Measurements from ENCODE around the gene BTD.

Gene BTD, protein sequence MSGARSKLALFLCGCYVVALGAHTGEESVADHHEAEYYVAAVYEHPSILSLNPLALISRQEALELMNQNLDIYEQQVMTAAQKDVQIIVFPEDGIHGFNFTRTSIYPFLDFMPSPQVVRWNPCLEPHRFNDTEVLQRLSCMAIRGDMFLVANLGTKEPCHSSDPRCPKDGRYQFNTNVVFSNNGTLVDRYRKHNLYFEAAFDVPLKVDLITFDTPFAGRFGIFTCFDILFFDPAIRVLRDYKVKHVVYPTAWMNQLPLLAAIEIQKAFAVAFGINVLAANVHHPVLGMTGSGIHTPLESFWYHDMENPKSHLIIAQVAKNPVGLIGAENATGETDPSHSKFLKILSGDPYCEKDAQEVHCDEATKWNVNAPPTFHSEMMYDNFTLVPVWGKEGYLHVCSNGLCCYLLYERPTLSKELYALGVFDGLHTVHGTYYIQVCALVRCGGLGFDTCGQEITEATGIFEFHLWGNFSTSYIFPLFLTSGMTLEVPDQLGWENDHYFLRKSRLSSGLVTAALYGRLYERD

DNA sequence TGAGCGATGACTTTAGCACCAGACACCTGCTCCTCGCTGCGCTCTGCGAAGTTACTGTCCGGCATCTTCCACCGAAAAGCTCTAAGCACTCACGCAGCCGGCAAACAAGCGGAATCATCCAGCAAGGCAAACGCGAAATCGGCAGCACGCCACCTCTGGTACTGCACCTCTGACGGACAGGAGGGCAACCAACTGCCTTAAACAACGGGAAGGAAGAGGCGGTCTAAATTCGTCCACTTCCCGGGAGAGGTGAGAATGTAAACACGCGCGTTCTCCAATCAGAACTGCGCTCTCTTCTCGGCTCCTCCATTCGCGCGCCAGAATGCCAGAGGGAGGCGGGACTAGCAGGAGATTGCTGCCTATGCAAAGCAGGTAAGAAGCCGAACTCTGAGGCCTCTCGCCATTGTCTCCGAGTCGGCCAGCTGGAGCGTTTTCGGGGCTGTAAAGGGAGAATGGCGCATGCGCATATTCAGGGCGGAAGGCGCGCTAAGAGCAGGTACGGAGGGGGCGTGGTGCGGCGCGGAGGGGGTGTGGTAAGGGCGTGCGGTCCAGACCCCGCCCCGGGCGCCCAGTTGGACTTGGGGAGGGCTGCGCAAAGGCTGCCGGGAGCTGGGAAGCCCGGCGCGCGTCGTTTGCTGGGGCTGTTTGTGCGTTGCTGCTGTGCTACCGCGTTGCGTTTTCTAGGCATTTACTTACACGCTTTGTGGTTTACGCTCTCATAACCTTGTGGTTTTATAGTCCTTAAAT lies at the start of gene BTD, which contains the start of gene HACL1:
Gene BTD, plus strand, starts transcription at position 347 of the 747 bp plus-strand sequence. CDS start 33,695 bp downstream, outside the sequence.
Gene HACL1, minus strand, starts transcription at position 171 of the 747 bp plus-strand sequence. Its CDS starts 106 bp downstream, at position 65.
- peak; percentile 97 for DNase-seq (ENCODE audit: low read depth in 2 of 2)

GRCh38 chr3:15551902-15552301 lies 49.6 kb upstream of the BTD start:
- DNase-seq (ENCODE audit: low read depth in 2 of 2) = no peak

DNA sequence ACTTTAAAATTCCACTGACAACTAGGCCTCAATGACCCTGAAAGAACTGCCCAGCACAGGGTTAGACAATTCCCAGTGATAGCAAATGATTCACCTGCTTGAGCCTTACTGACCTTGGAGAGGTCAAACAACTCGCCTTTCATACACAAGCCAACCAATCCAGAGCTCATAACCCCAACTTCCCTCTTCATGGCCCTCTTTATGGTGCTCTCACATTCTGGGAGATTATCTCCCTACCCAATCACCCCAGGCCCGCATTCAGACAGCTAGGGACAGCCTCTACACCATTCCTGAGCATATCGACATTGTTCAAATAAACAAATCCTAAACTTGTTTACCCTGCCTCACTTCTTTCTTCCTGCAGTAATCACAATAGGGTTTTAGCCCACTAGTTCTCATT lies 47.8 kb upstream of the BTD start:
- DNase-seq (ENCODE audit: low read depth in 2 of 2) = no peak

GRCh38 chr3:15556512-15556911 lies 45.0 kb upstream of the BTD start:
- no peak for DNase-seq (ENCODE audit: low read depth in 2 of 2)

DNA sequence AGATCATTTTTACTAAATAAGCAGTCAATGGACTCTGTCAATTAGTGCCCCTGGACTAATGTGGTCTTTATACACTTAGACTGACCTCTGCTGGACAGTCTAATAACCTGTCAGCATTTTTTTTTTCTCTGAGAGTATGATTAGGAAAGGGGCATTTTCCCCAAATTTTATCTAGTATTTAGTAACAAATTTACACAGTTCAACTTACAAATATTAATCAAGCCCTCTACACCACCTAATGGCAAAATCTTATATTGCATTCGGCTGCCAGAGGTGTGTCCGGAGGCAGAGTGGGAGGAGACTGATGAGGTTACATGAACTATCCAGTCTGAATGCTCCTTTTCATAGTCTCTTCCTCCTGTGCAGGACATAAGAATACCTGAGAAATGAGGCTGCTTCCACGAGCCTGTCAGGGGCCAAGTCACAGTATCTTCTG lies 44.0 kb upstream of the BTD start:
- DNase-seq (ENCODE audit: low read depth in 2 of 2) = peak in 1 of 2 donors; percentile 49

- no peak for DNase-seq (ENCODE audit: low read depth in 2 of 2)
Observed at GRCh38 chr3:15558581-15558980, 43.0 kb upstream of the BTD start.

DNA sequence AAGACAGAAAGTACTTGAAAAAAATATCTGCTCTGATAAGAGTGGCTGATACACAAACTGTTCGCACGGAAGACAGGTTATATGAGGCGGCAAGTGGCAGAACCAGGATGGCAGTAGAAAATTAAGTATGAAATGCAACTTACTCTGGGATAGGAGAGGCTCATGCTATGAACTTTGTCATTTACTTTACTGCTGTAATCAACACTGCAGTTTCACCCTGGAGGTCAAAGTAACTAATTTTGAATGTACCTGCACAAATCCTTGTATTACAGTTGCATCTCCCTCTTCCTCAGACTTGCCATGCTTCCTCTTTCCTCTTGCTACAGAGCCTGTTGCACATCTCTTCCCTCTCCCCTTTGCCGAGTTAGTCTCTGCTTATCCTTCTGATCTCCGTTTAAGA lies 39.0 kb upstream of the BTD start:
- DNase-seq (ENCODE audit: low read depth in 2 of 2) = no peak

DNA sequence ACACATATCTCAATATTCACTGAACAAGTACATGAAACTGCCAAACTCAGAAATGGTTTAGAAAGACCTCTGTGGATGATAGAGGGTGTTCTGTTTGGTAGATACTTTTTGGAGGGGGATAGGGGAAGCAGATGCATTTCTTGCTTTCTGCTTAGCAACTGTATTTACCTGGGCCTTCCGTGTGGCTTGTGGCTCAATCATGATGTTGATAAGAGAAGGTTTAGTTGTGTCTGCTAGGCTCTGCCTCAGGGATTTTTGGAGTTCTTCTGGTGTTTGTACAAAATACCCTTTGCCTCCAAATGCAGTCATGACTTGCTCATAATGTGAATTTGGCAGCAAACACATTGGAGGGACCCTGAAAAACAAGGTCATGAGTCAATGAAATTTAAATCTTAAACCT lies 38.4 kb upstream of the BTD start:
- no peak for DNase-seq (ENCODE audit: low read depth in 2 of 2)

DNA sequence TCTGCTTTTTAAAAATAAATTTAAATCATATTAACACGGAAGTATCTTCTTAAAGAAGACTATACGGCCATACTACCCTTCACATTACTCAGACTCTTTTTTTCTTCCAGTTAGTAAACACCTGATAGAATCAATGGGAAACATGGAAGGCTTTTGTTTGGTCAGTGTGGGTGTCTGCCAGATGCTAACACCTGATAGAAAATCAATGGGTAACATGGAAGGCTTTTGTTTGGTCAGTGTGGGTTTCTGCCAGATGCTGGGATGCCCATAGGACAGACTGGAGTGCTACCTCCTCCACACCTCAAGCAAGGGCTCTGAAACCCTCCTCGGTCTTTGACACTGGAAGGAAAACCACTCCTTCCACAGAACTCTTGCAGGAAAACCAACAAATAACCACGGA lies 29.4 kb upstream of the BTD start:
- no peak for DNase-seq (ENCODE audit: low read depth in 2 of 2)

- DNase-seq (ENCODE audit: low read depth in 2 of 2) = no peak
Observed at GRCh38 chr3:15575446-15575845, 26.1 kb upstream of the BTD start.

DNA sequence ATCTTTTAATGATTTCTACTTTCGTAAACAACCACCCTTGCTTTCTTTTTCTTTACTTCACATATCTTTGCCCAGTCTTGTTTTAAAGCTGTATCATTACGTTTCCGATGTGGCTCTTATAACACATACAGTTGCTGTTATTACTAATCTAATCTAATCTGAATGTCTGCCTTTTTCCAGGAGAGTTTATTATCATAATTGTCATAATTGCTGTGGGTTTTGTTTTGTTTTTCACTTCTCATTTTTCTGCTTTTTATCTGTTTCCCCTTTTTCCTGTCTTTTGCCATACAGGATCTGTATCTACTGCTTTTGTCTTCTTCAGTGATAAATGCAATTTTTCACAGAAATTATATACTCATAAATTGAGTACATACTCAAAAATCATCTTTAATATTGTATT lies 25.1 kb upstream of the BTD start:
- DNase-seq (ENCODE audit: low read depth in 2 of 2) = no peak

DNA sequence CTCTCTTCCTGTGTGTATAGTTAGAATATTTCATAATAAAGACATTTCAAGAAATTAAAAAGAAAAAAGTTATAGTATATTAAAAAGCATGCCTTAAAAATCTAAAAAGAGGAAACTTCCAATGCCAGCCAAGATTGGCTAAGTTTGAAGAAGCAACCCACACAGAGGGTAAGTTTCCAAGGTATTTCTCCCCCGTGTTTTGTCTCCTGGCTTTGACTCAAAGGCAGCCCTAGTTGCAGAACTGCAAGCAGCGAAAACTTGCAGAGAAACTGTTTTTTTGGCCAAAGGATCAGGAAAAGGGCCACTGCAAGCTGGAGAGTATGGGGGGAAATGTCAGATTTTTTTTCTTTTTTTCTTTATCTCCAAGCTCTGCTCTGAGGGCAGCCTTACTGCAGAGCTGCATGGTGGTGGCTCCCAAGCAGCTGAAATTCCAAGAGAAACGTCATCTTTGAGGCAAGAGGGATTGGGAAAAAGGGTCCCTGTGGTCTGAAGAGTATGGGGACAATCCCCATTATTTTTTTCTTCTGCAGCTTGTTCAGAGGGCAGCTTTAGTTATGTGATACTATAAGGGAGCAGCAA lies 23.2 kb upstream of the BTD start:
- DNase-seq (ENCODE audit: low read depth in 2 of 2) = no peak

GRCh38 chr3:15579051-15579450 lies 22.5 kb upstream of the BTD start:
- no peak for DNase-seq (ENCODE audit: low read depth in 2 of 2)

GRCh38 chr3:15581471-15582394 lies 19.8 kb upstream of the BTD start:
- no peak for DNase-seq (ENCODE audit: low read depth in 2 of 2)

DNA sequence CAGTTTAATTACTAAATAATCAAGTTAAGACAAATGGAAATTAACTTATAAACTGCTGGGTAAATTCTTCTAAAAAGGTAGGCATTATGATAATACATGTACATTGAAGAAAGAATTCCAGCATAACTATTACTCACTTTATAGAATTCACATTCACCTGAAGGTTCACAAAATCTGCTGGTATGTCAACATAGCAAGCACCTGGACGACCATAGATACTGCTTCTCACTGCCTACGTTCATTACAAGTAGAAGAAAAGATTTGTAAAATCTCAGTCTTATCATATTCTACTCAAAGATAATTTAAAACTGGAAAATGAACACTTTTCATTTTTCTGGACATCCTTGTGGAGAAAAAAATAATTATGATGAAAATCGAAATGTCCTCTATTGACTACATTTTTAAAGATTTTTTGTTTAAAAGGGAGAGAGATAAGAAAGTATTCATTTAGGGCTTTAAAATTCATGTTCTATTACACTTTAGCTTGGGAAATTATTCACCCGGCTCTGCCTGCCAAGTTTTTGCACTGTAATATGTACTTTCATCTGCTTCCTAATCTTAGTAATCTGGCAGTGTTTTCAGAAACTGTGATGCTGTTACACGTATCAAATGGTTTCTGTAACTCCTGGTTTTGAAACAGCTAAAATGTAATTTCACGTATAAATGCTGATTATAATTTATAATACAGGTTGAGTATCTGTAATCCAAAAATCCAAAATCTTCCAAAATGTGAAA lies 16.3 kb upstream of the BTD start:
- no peak for DNase-seq (ENCODE audit: low read depth in 2 of 2)

GRCh38 chr3:15591242-15591641 lies 10.3 kb upstream of the BTD start:
- no peak for DNase-seq (ENCODE audit: low read depth in 2 of 2)

- no peak for DNase-seq (ENCODE audit: low read depth in 2 of 2)
Observed at GRCh38 chr3:15591928-15592327, 9.6 kb upstream of the BTD start.

DNA sequence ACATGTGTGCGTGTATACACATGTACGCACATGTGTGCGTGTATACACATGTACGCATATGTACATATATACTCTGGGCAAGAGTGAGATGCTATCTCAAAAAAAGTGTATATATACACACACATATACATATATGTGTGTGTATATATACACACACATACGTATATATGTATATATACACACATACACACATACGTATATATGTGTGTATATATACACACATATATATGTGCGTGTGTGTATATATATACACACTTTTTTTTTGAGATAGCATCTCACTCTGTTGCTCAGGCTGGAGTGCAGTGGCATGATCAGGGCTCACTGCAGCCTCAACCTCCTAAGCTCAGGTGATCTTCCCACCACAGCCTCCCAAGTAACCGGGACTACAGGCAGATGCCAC lies 8.6 kb upstream of the BTD start:
- DNase-seq (ENCODE audit: low read depth in 2 of 2) = no peak

DNA sequence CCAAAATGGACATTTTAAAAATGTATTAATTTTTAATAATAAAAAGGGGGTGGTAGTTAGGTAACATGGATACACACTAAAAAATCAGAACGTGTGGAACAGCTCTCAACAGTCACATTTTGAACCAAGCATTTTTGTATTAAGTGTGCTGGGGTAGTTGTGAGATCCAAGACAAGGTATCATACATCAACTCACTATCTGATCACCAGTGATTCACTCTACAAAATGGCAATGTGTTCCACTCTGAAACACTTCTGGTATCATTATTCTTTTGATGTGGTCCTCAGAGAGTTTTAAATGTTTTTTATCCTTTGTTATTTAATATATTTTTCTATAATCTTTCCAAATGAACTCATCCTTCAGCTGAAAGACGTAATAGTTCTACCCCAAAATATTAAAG lies 5.6 kb upstream of the BTD start:
- DNase-seq (ENCODE audit: low read depth in 2 of 2) = no peak

GRCh38 chr3:15601046-15601398 lies 523 bp upstream of the BTD start:
- DNase-seq (ENCODE audit: low read depth in 2 of 2) = no peak

DNA sequence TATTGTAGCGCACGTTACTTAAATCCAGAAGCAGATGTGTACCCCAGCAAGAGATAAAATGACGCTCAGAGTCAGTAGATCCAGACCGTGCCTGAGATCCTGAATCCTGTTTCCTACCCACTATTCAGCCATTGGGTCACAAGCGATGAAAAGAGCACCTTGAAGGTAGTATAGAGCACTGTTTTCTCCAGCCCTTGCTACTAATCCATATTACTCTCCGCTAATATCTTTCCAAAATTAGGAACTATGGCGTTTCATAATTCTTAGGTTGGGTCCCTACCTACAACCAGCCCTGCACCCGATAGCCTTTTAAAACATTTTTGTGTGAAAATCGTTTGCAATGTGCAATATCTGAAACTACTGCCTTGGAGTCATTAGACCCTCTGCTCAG lies 596 bp downstream of the BTD start:
- no peak for DNase-seq (ENCODE audit: low read depth in 2 of 2)
